Calu3 (cell line): Measurements from ENCODE around the gene SRR. TPM values are rescaled to one million over a fixed set of nuclear protein-coding genes. Genes with fewer than 3 reads are reported as not detected.

Experiments
- BruUV-seq: library from RNA; stranded (reverse); fragments of 400-500 nt; replicated peaks from 2 replicates; lab custom pipeline; 2021; lab: Mats Ljungman, UMichigan
- CTCF ChIA-PET: fragments of 300-600 bp; sonication (Branson Sonifier 250); formaldehyde crosslinking; loops from one replicate; lab custom pipeline; 2022; ENCODE audit warnings: antibody characterized with exemption; lab: Charles Lee
- DNase-seq: peaks from one replicate; pipeline ENCODE4 v3.0.0; 2022
- H3K27ac Mint-ChIP-seq: one replicate; pipeline ENCODE4 v1.8.0; 2022; ENCODE audit warnings: mixed read lengths; ENCODE audit not compliant: unreplicated experiment
- H3K27me3 Mint-ChIP-seq: one replicate; pipeline ENCODE4 v1.8.0; 2022; ENCODE audit warnings: mixed read lengths; ENCODE audit not compliant: unreplicated experiment
- H3K36me3 Mint-ChIP-seq: one replicate; pipeline ENCODE4 v1.8.0; 2022; ENCODE audit warnings: mild to moderate bottlenecking, moderate library complexity, mixed read lengths; ENCODE audit not compliant: insufficient read depth, unreplicated experiment
- H3K4me1 Mint-ChIP-seq: one replicate; pipeline ENCODE4 v1.8.0; 2022; ENCODE audit warnings: mild to moderate bottlenecking, low read depth, mixed read lengths; ENCODE audit not compliant: unreplicated experiment
- H3K4me3 Mint-ChIP-seq: one replicate; pipeline ENCODE4 v1.8.0; 2022; ENCODE audit warnings: mild to moderate bottlenecking, low read depth, moderate library complexity, mixed read lengths; ENCODE audit not compliant: unreplicated experiment
- H3K9me3 Mint-ChIP-seq: one replicate; pipeline ENCODE4 v1.8.0; 2022; ENCODE audit warnings: low read depth, mixed read lengths; ENCODE audit not compliant: unreplicated experiment
- intact Hi-C: fragments of 100-400 bp; cut with micrococcal nuclease; formaldehyde crosslinking; loops from one replicate; pipeline ENCODE4 v1.10.0; 2022; ENCODE audit not compliant: unreplicated experiment
- total RNA-seq: library from RNA; stranded (reverse); gene quantifications from 2 replicates; pipeline ENCODE4 v1.2.3, GENCODE V29; 2022
- TF ChIP-seq, protein P1 (sequence below): fragments of 200-600 bp; IDR thresholded peaks from one replicate; pipeline ENCODE4 v1.8.0; 2022; ENCODE audit warnings: antibody characterized with exemption; ENCODE audit not compliant: unreplicated experiment

The SRR gene
- total RNA-seq, 1 experiment from 2014 or later, result 6.4 TPM

DNA sequence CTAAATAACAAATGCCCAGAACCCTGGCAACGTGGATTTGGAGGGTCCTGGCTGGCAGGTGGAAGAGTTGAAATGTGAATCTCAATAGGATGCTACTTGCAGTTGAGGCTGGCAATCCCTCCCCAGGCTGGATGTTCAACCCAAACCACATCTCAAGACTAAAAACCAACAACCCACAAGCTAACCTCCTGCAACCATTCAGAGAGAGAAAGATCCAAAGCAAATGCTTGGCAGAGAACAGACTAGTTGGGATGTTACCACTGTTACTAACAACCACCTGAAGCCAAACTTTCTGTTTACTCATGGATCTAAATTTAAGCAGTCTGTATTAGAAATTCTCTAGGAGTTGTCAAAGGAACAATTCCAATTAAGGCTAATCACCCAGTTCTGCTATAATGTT lies 28.0 kb upstream of the SRR start:
- H3K27ac Mint-ChIP-seq, result no peak overlapping the region
- no peaks in the 10 kb centered on the region for H3K9me3 Mint-ChIP-seq
- intact Hi-C loops, result no loop called here
- H3K4me1 Mint-ChIP-seq, result no peaks in the 10 kb centered on the region
- TF ChIP-seq, protein P1, sequence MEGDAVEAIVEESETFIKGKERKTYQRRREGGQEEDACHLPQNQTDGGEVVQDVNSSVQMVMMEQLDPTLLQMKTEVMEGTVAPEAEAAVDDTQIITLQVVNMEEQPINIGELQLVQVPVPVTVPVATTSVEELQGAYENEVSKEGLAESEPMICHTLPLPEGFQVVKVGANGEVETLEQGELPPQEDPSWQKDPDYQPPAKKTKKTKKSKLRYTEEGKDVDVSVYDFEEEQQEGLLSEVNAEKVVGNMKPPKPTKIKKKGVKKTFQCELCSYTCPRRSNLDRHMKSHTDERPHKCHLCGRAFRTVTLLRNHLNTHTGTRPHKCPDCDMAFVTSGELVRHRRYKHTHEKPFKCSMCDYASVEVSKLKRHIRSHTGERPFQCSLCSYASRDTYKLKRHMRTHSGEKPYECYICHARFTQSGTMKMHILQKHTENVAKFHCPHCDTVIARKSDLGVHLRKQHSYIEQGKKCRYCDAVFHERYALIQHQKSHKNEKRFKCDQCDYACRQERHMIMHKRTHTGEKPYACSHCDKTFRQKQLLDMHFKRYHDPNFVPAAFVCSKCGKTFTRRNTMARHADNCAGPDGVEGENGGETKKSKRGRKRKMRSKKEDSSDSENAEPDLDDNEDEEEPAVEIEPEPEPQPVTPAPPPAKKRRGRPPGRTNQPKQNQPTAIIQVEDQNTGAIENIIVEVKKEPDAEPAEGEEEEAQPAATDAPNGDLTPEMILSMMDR, result no peak
- H3K36me3 Mint-ChIP-seq, result no peaks in the 10 kb centered on the region
- no peak overlapping the region for H3K4me3 Mint-ChIP-seq
- BruUV-seq, result no TSS peak
- no peaks in the 10 kb centered on the region for H3K27me3 Mint-ChIP-seq
- no peak for DNase-seq
- CTCF ChIA-PET, result no interaction called here

DNA sequence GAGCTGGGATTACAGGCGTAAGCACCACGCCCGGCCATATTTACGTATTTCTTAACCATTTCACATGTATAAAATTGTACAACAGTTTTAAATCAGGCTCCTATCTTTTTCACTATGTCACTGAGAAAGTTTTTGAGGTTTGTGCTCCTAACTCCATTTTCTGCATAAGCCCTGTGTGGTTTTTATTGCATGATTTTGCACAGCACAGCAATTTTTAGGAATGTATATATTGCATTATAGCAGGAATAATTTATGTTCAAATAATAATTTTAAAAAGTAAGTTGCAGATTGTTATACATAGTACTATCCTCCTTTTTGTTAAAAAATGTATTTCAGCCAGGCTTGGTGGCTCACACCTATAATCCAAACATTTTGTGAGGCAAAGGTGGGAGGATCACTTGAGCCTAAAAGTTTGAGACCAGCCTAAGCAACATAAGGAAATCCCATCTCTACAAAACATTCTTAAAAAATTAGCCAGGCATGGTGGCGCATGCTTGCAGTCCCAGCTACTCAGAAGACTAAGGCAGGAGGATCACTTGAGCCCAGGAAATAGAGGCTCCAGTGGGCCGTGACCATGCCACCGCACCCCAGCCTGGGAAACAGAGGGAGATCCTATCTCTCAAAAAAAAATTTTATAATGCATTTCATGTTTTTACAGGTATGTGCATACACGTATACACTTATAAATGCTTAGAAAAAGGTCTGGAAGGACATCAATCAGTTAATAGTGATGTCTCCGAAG lies 26.1 kb upstream of the SRR start:
- H3K4me1 Mint-ChIP-seq, result no peaks in the 10 kb centered on the region
- no peaks in the 10 kb centered on the region for H3K27me3 Mint-ChIP-seq
- BruUV-seq, result no TSS peak
- no peak for DNase-seq
- no peak overlapping the region for H3K27ac Mint-ChIP-seq
- no peak overlapping the region for H3K4me3 Mint-ChIP-seq
- no peaks in the 10 kb centered on the region for H3K9me3 Mint-ChIP-seq
- CTCF ChIA-PET, result no interaction called here
- peaks cover 16% of the 10 kb centered on the region for H3K36me3 Mint-ChIP-seq
- TF ChIP-seq, protein P1, result no peak
- intact Hi-C loops, result no loop called here

DNA sequence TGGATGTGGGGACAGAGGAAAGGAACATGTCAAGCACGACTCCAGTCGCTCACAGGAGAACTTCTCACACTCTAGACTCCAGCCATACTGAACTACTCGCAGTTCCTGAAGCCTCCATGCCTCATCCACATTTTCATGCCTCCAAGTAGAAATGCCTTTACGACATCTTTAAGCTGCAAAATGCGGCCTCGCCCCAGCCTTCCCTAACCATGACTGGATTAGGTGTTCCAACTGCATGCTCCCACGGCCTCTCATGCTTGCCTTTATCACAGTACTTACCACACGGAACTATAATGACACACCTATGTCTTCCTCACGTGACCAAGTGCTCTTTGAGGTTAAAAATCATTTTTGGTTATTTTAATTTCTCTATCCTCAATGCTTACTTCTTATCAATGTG lies 24.0 kb upstream of the SRR start:
- intact Hi-C loops, result no loop called here
- no peak for DNase-seq
- H3K27me3 Mint-ChIP-seq, result no peaks in the 10 kb centered on the region
- CTCF ChIA-PET, result no interaction called here
- BruUV-seq, result no TSS peak
- TF ChIP-seq, protein P1, result no peak
- no peak overlapping the region for H3K27ac Mint-ChIP-seq
- no peaks in the 10 kb centered on the region for H3K4me1 Mint-ChIP-seq
- H3K4me3 Mint-ChIP-seq, result no peak overlapping the region
- H3K9me3 Mint-ChIP-seq, result no peaks in the 10 kb centered on the region
- H3K36me3 Mint-ChIP-seq, result peaks cover 16% of the 10 kb centered on the region

DNA sequence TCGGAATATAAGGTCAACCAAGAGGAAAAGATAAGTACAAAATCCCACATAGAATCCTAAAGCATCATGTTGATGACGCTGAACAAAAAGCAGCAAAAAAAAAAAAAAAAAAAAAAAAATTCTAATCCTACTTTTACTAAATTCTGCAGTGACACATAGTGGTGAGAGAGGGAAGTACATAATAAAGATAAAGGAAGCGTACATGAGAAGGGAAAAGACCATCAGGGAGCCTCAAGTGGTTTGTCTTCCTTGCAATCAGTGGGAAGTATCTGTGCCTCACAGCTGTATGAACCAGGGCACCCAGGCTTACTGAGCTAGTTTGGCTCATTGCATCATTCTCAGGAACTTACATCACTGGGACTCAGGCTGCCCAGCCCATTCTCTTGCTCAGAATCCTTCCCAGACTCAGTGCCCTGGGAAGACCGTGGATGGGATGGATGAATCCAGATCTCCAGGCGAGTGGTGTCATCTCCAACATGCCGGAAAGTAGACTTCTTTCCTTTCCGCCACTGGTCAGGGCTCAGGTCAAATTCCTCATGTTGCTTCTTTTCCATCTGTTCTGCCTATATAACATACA lies 21.4 kb upstream of the SRR start:
- intact Hi-C loops, result no loop called here
- Mint-ChIP-seq H3K36me3 (peaks cover 16% of the 10 kb centered on the region), H3K27me3 (no peaks in the 10 kb centered on the region), H3K4me3 (no peak overlapping the region), H3K27ac (no peak overlapping the region), H3K9me3 (no peaks in the 10 kb centered on the region), H3K4me1 (no peaks in the 10 kb centered on the region)
- TF ChIP-seq, protein P1, result peak; percentile 35
- DNase-seq, result no peak
- CTCF ChIA-PET, result interaction anchor here (0.7 kb wide), 1 partner anchor 10 kb away, joined by 6 read pairs; no protein-coding TSS in a partner anchor
- no TSS peak for BruUV-seq
